ENCODE measurements around the gene TRIM39.

DNA sequence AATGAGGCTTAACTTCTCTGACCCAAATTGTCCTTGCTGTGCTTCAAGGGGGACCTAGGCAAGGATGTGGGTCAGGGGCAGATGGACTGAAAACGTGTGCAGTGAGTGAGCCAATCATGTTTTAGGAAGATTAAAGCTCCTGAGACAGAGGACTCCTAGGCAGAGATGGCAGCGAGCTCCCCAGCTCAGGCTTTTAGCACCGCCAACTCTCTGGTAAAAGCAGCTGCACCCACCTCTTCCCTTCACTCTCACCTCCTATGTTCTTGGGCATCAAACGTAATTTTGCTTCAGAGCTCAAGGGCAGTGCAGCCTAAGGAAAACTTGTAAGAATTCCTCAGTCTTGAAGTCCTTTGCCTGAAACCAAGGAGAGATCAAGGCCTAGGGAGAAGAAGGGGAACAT lies 28.6 kb downstream of the TRIM39 start:
- no peak for TF ChIP-seq USF2 (IDR thresholded peaks at IDR 0.05; ENCODE audit: low read depth, low read length)
- no peak for TF ChIP-seq USF2 (CRISPR knock-in tag; IDR thresholded peaks at IDR 0.05; ENCODE audit: borderline replicate concordance)
- TF ChIP-seq, protein P1, sequence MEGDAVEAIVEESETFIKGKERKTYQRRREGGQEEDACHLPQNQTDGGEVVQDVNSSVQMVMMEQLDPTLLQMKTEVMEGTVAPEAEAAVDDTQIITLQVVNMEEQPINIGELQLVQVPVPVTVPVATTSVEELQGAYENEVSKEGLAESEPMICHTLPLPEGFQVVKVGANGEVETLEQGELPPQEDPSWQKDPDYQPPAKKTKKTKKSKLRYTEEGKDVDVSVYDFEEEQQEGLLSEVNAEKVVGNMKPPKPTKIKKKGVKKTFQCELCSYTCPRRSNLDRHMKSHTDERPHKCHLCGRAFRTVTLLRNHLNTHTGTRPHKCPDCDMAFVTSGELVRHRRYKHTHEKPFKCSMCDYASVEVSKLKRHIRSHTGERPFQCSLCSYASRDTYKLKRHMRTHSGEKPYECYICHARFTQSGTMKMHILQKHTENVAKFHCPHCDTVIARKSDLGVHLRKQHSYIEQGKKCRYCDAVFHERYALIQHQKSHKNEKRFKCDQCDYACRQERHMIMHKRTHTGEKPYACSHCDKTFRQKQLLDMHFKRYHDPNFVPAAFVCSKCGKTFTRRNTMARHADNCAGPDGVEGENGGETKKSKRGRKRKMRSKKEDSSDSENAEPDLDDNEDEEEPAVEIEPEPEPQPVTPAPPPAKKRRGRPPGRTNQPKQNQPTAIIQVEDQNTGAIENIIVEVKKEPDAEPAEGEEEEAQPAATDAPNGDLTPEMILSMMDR (CRISPR knock-in tag; IDR thresholded peaks at IDR 0.05): no peak
- no peak for TF ChIP-seq JUN (CRISPR knock-in tag; IDR thresholded peaks at IDR 0.05)
- no peak for TF ChIP-seq POLR2A (IDR thresholded peaks at IDR 0.05; ENCODE audit: insufficient read depth in 1 of 2, low read depth in 2 of 2, low read length in 2 of 2)
- TF ChIP-seq REL (CRISPR knock-in tag; conservative IDR thresholded peaks at IDR 0.05): no peak
- TF ChIP-seq ZNF572 (CRISPR knock-in tag; IDR thresholded peaks at IDR 0.05): no peak
